ENCODE results near the gene DLG5. TPM values are rescaled to one million over a fixed set of nuclear protein-coding genes. Genes with fewer than 3 reads are reported as not detected.

The DLG5 gene
- total and polyA plus RNA-seq, 10 of the 15 experiments (the other 5 are each of a cell fraction or from before 2014, with no cell fraction given), result 0.18 to 6.6 (median 2.7) TPM

- H3K4me1 ChIP-seq (ENCODE audit: control insufficient read depth, insufficient read depth, low read length), result no peaks in the 10 kb centered on the region
- SMC1A ChIA-PET (ENCODE audit: uncharacterized antibody, unreplicated experiment), result no interaction called here
- no peak overlapping the region for H3K4me2 ChIP-seq (ENCODE audit: control insufficient read depth, insufficient read depth)
- no peaks in the 10 kb centered on the region for H4K20me1 ChIP-seq (ENCODE audit: control insufficient read depth, insufficient read depth)
- POLR2A ChIA-PET, result no interaction called here
- H3K36me3 ChIP-seq (ENCODE audit: control insufficient read depth in 2 of 2, insufficient read depth in 2 of 2, low read length in 1 of 2), result no peaks in the 10 kb centered on the region
- no peak overlapping the region for H3K27ac ChIP-seq (ENCODE audit: control insufficient read depth, insufficient read depth)
- ATAC-seq (no peak), DNase-seq (ENCODE audit: low read depth, low spot score) (no peak), FAIRE-seq (no peak)
- H2AFZ ChIP-seq (ENCODE audit: control insufficient read depth, low read depth, low read length), result no peak overlapping the region
- BruUV-seq (replicated peaks), result no TSS peak
- intact Hi-C loops (cut with micrococcal nuclease; ENCODE audit: unreplicated experiment), result no loop called here
- H3K4me3 ChIP-seq, result no peak overlapping the region
- TF ChIP-seq E2F4 (IDR thresholded peaks at IDR 0.05; ENCODE audit: low read depth, low read length) (no peak), RFX5 (IDR thresholded peaks at IDR 0.05; ENCODE audit: low read depth, low read length) (no peak), FOXK2 (IDR thresholded peaks at IDR 0.05) (no peak), BRCA1 (IDR thresholded peaks at IDR 0.05; ENCODE audit: low read depth, low read length) (no peak), SIN3A (IDR thresholded peaks at IDR 0.05; ENCODE audit: low read depth, low read length) (no peak), TBL1XR1 (IDR thresholded peaks at IDR 0.05; ENCODE audit: low read depth, low read length) (no peak)
- CTCF ChIA-PET, result interaction anchor here (1.4 kb wide), 1 partner anchor 10 kb away, joined by 4 read pairs; no protein-coding TSS in a partner anchor
- in situ Hi-C loops (cut with MboI), result no loop called here
- H3K27me3 ChIP-seq (replicated peaks in 1 of 2; ENCODE audit: control insufficient read depth in 2 of 2, insufficient read depth in 2 of 2, low read length in 1 of 2), result no peaks in the 10 kb centered on the region; a peak in 1 of 4 replicates
- H3K9ac ChIP-seq (ENCODE audit: control insufficient read depth, insufficient read depth, low read length), result no peak overlapping the region
- RAD21 ChIA-PET (ENCODE audit: unreplicated experiment), result interaction anchor here (0.7 kb wide), 1 partner anchor 1772 kb away, joined by 3 read pairs; no protein-coding TSS in a partner anchor
- H3K79me2 ChIP-seq (ENCODE audit: control insufficient read depth, insufficient read depth, low read length), result no peaks in the 10 kb centered on the region
- WGBS (ENCODE audit: insufficient coverage, insufficient replicate concordance, low lambda C conversion rate, missing lambda C conversion rate), result 51% methylated on average over 7 of the region's 7 CpGs
- no peaks in the 10 kb centered on the region; the same call in 2 of the 3 replicates for H3K9me3 ChIP-seq (replicated peaks; ENCODE audit: control insufficient read depth, insufficient read depth, low read length)
Measured at GRCh38 chr10:77770868-77771175, 155.7 kb downstream of the DLG5 start.
